Activated CD4-positive, CD25-positive, alpha-beta regulatory T cell treated with anti-CD3 and anti-CD28 coated beads, Interleukin-2, amount 50 U/mL, for 72 hours (primary cell): ENCODE results near the gene TRIM25.

ENCODE experiments used
- DNase-seq: peaks from one replicate; pipeline ENCODE4 v3.0.0; 2021

TRIM25 gene

GRCh38 chr17:56926270-56926669, 12.4 kb upstream of the TRIM25 start:
- no peak for DNase-seq

GRCh38 chr17:56925088-56925487, 11.2 kb upstream of the TRIM25 start:
- no peak for DNase-seq

- DNase-seq = no peak
Measured at GRCh38 chr17:56919717-56920116, 5.9 kb upstream of the TRIM25 start.

GRCh38 chr17:56918916-56919315, 5.1 kb upstream of the TRIM25 start:
- DNase-seq = no peak

- no peak for DNase-seq
Measured at GRCh38 chr17:56917559-56918296, 3.9 kb upstream of the TRIM25 start.

- no peak for DNase-seq
Measured at GRCh38 chr17:56914581-56915273, 878 bp upstream of the TRIM25 start.

GRCh38 chr17:56913353-56913866, 439 bp downstream of the TRIM25 start:
- no peak for DNase-seq

GRCh38 chr17:56913000-56913311, 893 bp downstream of the TRIM25 start:
- DNase-seq = no peak

- no peak for DNase-seq
Measured at GRCh38 chr17:56912105-56912999, 1.5 kb downstream of the TRIM25 start.

GRCh38 chr17:56910509-56911235, 3.2 kb downstream of the TRIM25 start:
- DNase-seq = no peak

- DNase-seq = no peak
Measured at GRCh38 chr17:56909742-56910508, 3.9 kb downstream of the TRIM25 start.

- no peak for DNase-seq
Measured at GRCh38 chr17:56908001-56908542, 5.8 kb downstream of the TRIM25 start.

- no peak for DNase-seq
Measured at GRCh38 chr17:56903560-56903959, 10.3 kb downstream of the TRIM25 start.

- DNase-seq = no peak
Measured at GRCh38 chr17:56902348-56902747, 11.5 kb downstream of the TRIM25 start.

GRCh38 chr17:56899403-56899802, 14.4 kb downstream of the TRIM25 start:
- no peak for DNase-seq

- no peak for DNase-seq
Measured at GRCh38 chr17:56898874-56899273, 15.0 kb downstream of the TRIM25 start.

- DNase-seq = no peak
Measured at GRCh38 chr17:56897646-56898424, 16.0 kb downstream of the TRIM25 start.

GRCh38 chr17:56896968-56897359, 16.9 kb downstream of the TRIM25 start:
- no peak for DNase-seq

- no peak for DNase-seq
Measured at GRCh38 chr17:56896217-56896967, 17.5 kb downstream of the TRIM25 start.

- no peak for DNase-seq
Measured at GRCh38 chr17:56894859-56895455, 18.9 kb downstream of the TRIM25 start.
